IPS DF 6.9 (cell line): ENCODE results near the gene SNAPIN.

ENCODE experiments used
- DNase-seq: peaks from one replicate; pipeline ENCODE4 v3.0.0-alpha.2; 2013; ENCODE audit warnings: low read depth, low spot score
- H3K27ac ChIP-seq: one replicate; pipeline ENCODE4 v1.5.1; 2013; ENCODE audit warnings: low read length, control low read depth
- H3K27me3 ChIP-seq: 2 replicates; pipeline ENCODE4 v1.6.1; 2013; ENCODE audit warnings: mild to moderate bottlenecking, low read length; ENCODE audit not compliant: control insufficient read depth, insufficient read depth
- H3K36me3 ChIP-seq: 2 replicates; pipeline ENCODE4 v1.6.1; 2013; ENCODE audit warnings: low read length; ENCODE audit not compliant: control insufficient read depth, insufficient read depth
- H3K4me1 ChIP-seq: 2 replicates; pipeline ENCODE4 v1.6.1; 2013; ENCODE audit warnings: low read length; ENCODE audit not compliant: control insufficient read depth, insufficient read depth
- H3K4me3 ChIP-seq: 2 replicates; pipeline ENCODE4 v1.5.1; 2013; ENCODE audit warnings: mild to moderate bottlenecking, low read length
- H3K9me3 ChIP-seq: 2 replicates; pipeline ENCODE4 v1.6.1; 2013; ENCODE audit warnings: low read length, inconsistent platforms; ENCODE audit not compliant: control insufficient read depth, insufficient read depth
- WGBS: extraction: QIAGEN DNeasy Blood & Tissue Kit; methylation state at CpG from one replicate; pipeline ENCODE4 v1.1.7; 2013; ENCODE audit warnings: mixed read lengths, missing lambda C conversion rate; ENCODE audit not compliant: insufficient read length, insufficient coverage; 5-methylcytosine and 5-hydroxymethylcytosine counted together

The SNAPIN gene

GRCh38 chr1:153646672-153647345, 11.7 kb upstream of the SNAPIN start:
- no peaks in the 10 kb centered on the region for H3K9me3 ChIP-seq
- no peaks in the 10 kb centered on the region for H3K27me3 ChIP-seq
- WGBS = no CpG with 5 or more reads among the region's 5 CpGs
- DNase-seq = no peak
- peaks cover 21% of the 10 kb centered on the region; the same call in 1 of the 2 replicates for H3K36me3 ChIP-seq
- H3K27ac ChIP-seq = no peak overlapping the region
- no peaks in the 10 kb centered on the region for H3K4me1 ChIP-seq
- no peak overlapping the region for H3K4me3 ChIP-seq

- peaks cover 16% of the 10 kb centered on the region; the same call in 1 of the 2 replicates for H3K36me3 ChIP-seq
- no CpG with 5 or more reads among the region's 2 CpGs for WGBS
Observed at GRCh38 chr1:153647346-153647714, 11.2 kb upstream of the SNAPIN start.

GRCh38 chr1:153648000-153648643, 10.4 kb upstream of the SNAPIN start:
- Histone ChIP-seq H3K27me3 (no peaks in the 10 kb centered on the region), H3K4me1 (no peaks in the 10 kb centered on the region), H3K4me3 (no peak overlapping the region), H3K9me3 (no peaks in the 10 kb centered on the region), H3K36me3 (peaks cover 12% of the 10 kb centered on the region; the same call in 1 of the 2 replicates), H3K27ac (no peak overlapping the region)
- DNase-seq = no peak
- no CpG with 5 or more reads among the region's 10 CpGs for WGBS

More at GRCh38 chr1:153647346-153647714, 11.2 kb upstream of the SNAPIN start:
- no peak for DNase-seq
- H3K27ac ChIP-seq = no peak overlapping the region
- no peaks in the 10 kb centered on the region for H3K27me3 ChIP-seq
- H3K4me3 ChIP-seq = no peak overlapping the region
- no peaks in the 10 kb centered on the region for H3K4me1 ChIP-seq
- H3K9me3 ChIP-seq = no peaks in the 10 kb centered on the region

- Histone ChIP-seq H3K36me3 (peaks cover 7% of the 10 kb centered on the region; the same call in 1 of the 2 replicates), H3K27ac (no peak overlapping the region), H3K4me3 (no peak overlapping the region), H3K27me3 (no peaks in the 10 kb centered on the region), H3K9me3 (no peaks in the 10 kb centered on the region), H3K4me1 (no peaks in the 10 kb centered on the region)
- DNase-seq = no peak
- WGBS = no CpG with 5 or more reads among the region's 3 CpGs
Observed at GRCh38 chr1:153649137-153649862, 9.2 kb upstream of the SNAPIN start.

- no peak overlapping the region for H3K4me3 ChIP-seq
- no peak for DNase-seq
- no peaks in the 10 kb centered on the region for H3K27me3 ChIP-seq
- H3K27ac ChIP-seq = no peak overlapping the region
- H3K9me3 ChIP-seq = no peaks in the 10 kb centered on the region
- no CpG with 5 or more reads among the region's 2 CpGs for WGBS
- H3K36me3 ChIP-seq = peaks cover 7% of the 10 kb centered on the region; the same call in 1 of the 2 replicates
- no peaks in the 10 kb centered on the region for H3K4me1 ChIP-seq
Observed at GRCh38 chr1:153649863-153650235, 8.7 kb upstream of the SNAPIN start.

GRCh38 chr1:153651771-153652170, 6.7 kb upstream of the SNAPIN start:
- Histone ChIP-seq H3K9me3 (no peaks in the 10 kb centered on the region), H3K4me1 (no peaks in the 10 kb centered on the region), H3K27me3 (no peaks in the 10 kb centered on the region), H3K36me3 (no peaks in the 10 kb centered on the region), H3K27ac (no peak overlapping the region), H3K4me3 (no peak overlapping the region)
- no CpG with 5 or more reads among the region's 1 CpG for WGBS
- DNase-seq = no peak

- H3K27ac ChIP-seq = no peak overlapping the region
- no peak overlapping the region for H3K4me3 ChIP-seq
- H3K27me3 ChIP-seq = no peaks in the 10 kb centered on the region
- WGBS = no CpG with 5 or more reads among the region's 3 CpGs
- DNase-seq = no peak
- H3K9me3 ChIP-seq = no peaks in the 10 kb centered on the region
- H3K4me1 ChIP-seq = no peaks in the 10 kb centered on the region
- no peaks in the 10 kb centered on the region for H3K36me3 ChIP-seq
Observed at GRCh38 chr1:153652805-153653500, 5.5 kb upstream of the SNAPIN start.

- H3K4me1 ChIP-seq = no peaks in the 10 kb centered on the region
- DNase-seq = no peak
- no CpG with 5 or more reads among the region's 3 CpGs for WGBS
- H3K4me3 ChIP-seq = no peak overlapping the region
- no peaks in the 10 kb centered on the region for H3K36me3 ChIP-seq
- H3K27me3 ChIP-seq = no peaks in the 10 kb centered on the region
- H3K9me3 ChIP-seq = no peaks in the 10 kb centered on the region
- H3K27ac ChIP-seq = no peak overlapping the region
Observed at GRCh38 chr1:153655333-153655732, 3.2 kb upstream of the SNAPIN start.

- no peak for DNase-seq
- Histone ChIP-seq H3K36me3 (peaks cover 17% of the 10 kb centered on the region; the same call in 1 of the 2 replicates), H3K4me3 (peak overlapping the region; percentile 99; the same call in 1 of the 2 replicates), H3K4me1 (no peaks in the 10 kb centered on the region), H3K27me3 (no peaks in the 10 kb centered on the region), H3K27ac (no peak overlapping the region), H3K9me3 (no peaks in the 10 kb centered on the region)
- WGBS = no CpG with 5 or more reads among the region's 8 CpGs
Observed at GRCh38 chr1:153659175-153659534, 652 bp downstream of the SNAPIN start.

- H3K36me3 ChIP-seq = peaks cover 21% of the 10 kb centered on the region; the same call in 1 of the 2 replicates
- no peak for DNase-seq
- no peak overlapping the region for H3K27ac ChIP-seq
- no peak overlapping the region for H3K4me3 ChIP-seq
- no peaks in the 10 kb centered on the region for H3K27me3 ChIP-seq
- no peaks in the 10 kb centered on the region for H3K9me3 ChIP-seq
- no CpG with 5 or more reads among the region's 9 CpGs for WGBS
- H3K4me1 ChIP-seq = no peaks in the 10 kb centered on the region
Observed at GRCh38 chr1:153659656-153660055, 1.2 kb downstream of the SNAPIN start.
